Measurements from ENCODE around the gene AICDA. TPM values are rescaled to one million over a fixed set of nuclear protein-coding genes. Genes with fewer than 3 reads are reported as not detected.
A peak's percentile ranks its signal among the peaks of the same experiment; 100 is the strongest.
"Not testable (repeated sequence)": the region's sequence is repeated elsewhere in the genome, so short reads cannot be mapped to it uniquely, and the experiment has no call there.

AICDA gene
- polyA plus RNA-seq, 3 donors = 0.13 to 0.15 TPM; not detected in 1

DNA sequence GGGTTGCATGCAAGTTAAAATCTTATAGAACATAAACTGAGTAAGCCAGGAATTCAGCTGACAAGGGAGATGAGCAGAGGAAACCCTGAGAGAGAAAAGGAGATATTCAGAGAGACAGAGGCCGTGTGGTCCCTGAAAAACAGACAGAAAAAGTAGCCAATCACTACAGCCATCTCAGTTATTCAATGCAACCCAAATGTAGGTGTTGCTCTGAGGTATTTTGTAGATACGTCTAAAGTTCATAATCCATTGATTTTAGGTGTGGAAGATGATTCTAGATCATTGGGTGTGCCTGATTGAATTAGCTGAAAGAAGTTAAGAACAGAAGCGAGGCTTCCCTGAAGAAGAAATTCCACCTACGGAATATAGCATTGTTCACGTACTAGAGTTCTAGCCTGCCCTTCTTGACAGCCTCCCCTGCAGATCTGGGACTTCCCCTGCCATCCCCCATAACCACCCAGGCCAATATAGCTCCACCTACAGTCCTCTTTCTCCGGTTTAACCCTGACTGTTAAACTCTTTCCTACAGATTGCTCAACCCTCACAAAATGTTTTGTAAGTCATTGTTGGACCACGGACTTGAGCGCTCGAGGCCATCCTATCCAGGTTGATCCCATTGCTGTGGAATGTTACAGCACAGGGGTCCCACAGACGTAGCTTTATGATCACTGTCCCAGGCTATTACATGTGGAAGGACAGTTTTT, 21.7 kb downstream of the AICDA start:
- 3% methylated on average over 5 of the region's 10 CpGs for WGBS (ENCODE audit: insufficient coverage)
- peak; percentile 33 to 59 (median 55) for DNase-seq
- TF ChIP-seq, protein P1, sequence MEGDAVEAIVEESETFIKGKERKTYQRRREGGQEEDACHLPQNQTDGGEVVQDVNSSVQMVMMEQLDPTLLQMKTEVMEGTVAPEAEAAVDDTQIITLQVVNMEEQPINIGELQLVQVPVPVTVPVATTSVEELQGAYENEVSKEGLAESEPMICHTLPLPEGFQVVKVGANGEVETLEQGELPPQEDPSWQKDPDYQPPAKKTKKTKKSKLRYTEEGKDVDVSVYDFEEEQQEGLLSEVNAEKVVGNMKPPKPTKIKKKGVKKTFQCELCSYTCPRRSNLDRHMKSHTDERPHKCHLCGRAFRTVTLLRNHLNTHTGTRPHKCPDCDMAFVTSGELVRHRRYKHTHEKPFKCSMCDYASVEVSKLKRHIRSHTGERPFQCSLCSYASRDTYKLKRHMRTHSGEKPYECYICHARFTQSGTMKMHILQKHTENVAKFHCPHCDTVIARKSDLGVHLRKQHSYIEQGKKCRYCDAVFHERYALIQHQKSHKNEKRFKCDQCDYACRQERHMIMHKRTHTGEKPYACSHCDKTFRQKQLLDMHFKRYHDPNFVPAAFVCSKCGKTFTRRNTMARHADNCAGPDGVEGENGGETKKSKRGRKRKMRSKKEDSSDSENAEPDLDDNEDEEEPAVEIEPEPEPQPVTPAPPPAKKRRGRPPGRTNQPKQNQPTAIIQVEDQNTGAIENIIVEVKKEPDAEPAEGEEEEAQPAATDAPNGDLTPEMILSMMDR (IDR thresholded peaks at IDR 0.05) = no peak
- Histone ChIP-seq H3K9ac (ENCODE audit: insufficient read depth, low read length, poor library complexity, severe bottlenecking) (peak overlapping the region; percentile 12), H3K4me3 (replicated peaks in 1 of 3; ENCODE audit: low read depth in 2 of 3, low read length in 3 of 3) (peak overlapping the region in 1 of 3 experiments; percentile 38), H3K27me3 (ENCODE audit: control insufficient read depth in 2 of 2, insufficient read depth in 2 of 2, low read length in 2 of 2) (no peaks in the 10 kb centered on the region), H3K4me2 (replicated peaks; ENCODE audit: extremely low read depth, low read length, poor library complexity, severe bottlenecking) (peak overlapping the region; percentile 52), H2AFZ (ENCODE audit: insufficient read depth, low read depth, low read length, poor library complexity, severe bottlenecking) (peak overlapping the region; percentile 64), H3K79me2 (ENCODE audit: insufficient read depth, low read length) (no peaks in the 10 kb centered on the region), H3K36me3 (replicated peaks in 1 of 2; ENCODE audit: control insufficient read depth in 1 of 2, insufficient read depth in 2 of 2, low read length in 2 of 2) (no peaks in the 10 kb centered on the region), H3K4me1 (ENCODE audit: control insufficient read depth in 1 of 2, insufficient read depth in 2 of 2, low read length in 2 of 2) (peaks cover 9 to 16% of the 10 kb centered on the region in 2 donors), H4K20me1 (ENCODE audit: insufficient read depth, low read length) (no peaks in the 10 kb centered on the region), H3K9me3 (replicated peaks in 1 of 2; ENCODE audit: control insufficient read depth in 1 of 2, insufficient read depth in 1 of 2, low read length in 2 of 2) (no peaks in the 10 kb centered on the region), H3K27ac (ENCODE audit: low read depth in 1 of 2, low read length in 2 of 2) (peak overlapping the region in 1 of 2 donors; percentile 51)
- Mint-ChIP-seq H3K27ac (peak overlapping the region in 3 of 7 donors; percentile 23 to 77 (median 62)), H3K9me3 (peaks cover 0 to 2% (median 0%) of the 10 kb centered on the region in 7 donors), H3K4me3 (peak overlapping the region in 1 of 2 donors; percentile 68), H3K4me1 (peaks cover 16% of the 10 kb centered on the region), H3K27me3 (ENCODE audit: low read depth in 3 of 3) (peaks cover 0 to 1% (median 1%) of the 10 kb centered on the region in 3 donors), H3K36me3 (no peaks in the 10 kb centered on the region)
- intact Hi-C loops (cut with micrococcal nuclease) = no loop called here

DNA sequence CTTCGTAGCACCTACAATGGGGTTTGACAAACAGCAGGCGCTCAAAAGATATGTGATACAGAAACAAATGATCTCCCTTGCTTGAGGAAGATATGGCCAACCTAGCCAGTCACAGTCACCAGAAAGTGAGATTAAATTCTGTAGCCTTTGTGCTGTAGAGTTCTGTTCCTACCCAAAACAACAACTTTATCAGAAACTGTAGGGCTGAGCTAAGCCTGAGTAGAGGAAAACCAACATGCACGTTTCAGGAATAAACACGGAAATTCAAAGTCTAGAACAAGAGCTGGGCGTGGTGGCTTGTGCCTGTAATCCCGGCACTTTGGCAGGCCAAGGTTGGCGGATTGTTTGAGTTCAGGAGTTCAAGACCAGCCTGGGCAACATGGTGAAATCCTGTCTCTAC, 23.0 kb downstream of the AICDA start:
- H3K4me2 ChIP-seq (replicated peaks; ENCODE audit: extremely low read depth, low read length, poor library complexity, severe bottlenecking) = no peak overlapping the region
- intact Hi-C loops (cut with micrococcal nuclease) = no loop called here
- no peak overlapping the region for H3K27ac ChIP-seq (ENCODE audit: low read depth in 1 of 2, low read length in 2 of 2)
- no peaks in the 10 kb centered on the region for H3K9me3 ChIP-seq (replicated peaks in 1 of 2; ENCODE audit: control insufficient read depth in 1 of 2, insufficient read depth in 1 of 2, low read length in 2 of 2)
- peaks cover 0 to 2% (median 0%) of the 10 kb centered on the region in 7 donors for H3K9me3 Mint-ChIP-seq
- no peaks in the 10 kb centered on the region for H3K27me3 ChIP-seq (ENCODE audit: control insufficient read depth in 2 of 2, insufficient read depth in 2 of 2, low read length in 2 of 2)
- TF ChIP-seq, protein P1 (IDR thresholded peaks at IDR 0.05) = no peak
- no peak overlapping the region for H3K9ac ChIP-seq (ENCODE audit: insufficient read depth, low read length, poor library complexity, severe bottlenecking)
- H3K4me3 Mint-ChIP-seq = no peak overlapping the region
- H3K4me1 Mint-ChIP-seq = peaks cover 17% of the 10 kb centered on the region
- H3K4me1 ChIP-seq (ENCODE audit: control insufficient read depth in 1 of 2, insufficient read depth in 2 of 2, low read length in 2 of 2) = peaks cover 9 to 16% of the 10 kb centered on the region in 2 donors
- 99% methylated on average over 6 of the region's 7 CpGs for WGBS (ENCODE audit: insufficient coverage)
- H3K36me3 ChIP-seq (replicated peaks in 1 of 2; ENCODE audit: control insufficient read depth in 1 of 2, insufficient read depth in 2 of 2, low read length in 2 of 2) = no peaks in the 10 kb centered on the region
- no peaks in the 10 kb centered on the region for H3K36me3 Mint-ChIP-seq
- DNase-seq = no peak
- peaks cover 0 to 1% (median 0%) of the 10 kb centered on the region in 3 donors for H3K27me3 Mint-ChIP-seq (ENCODE audit: low read depth in 3 of 3)
- no peak overlapping the region for H2AFZ ChIP-seq (ENCODE audit: insufficient read depth, low read depth, low read length, poor library complexity, severe bottlenecking)
- H3K27ac Mint-ChIP-seq = no peak overlapping the region
- no peaks in the 10 kb centered on the region for H4K20me1 ChIP-seq (ENCODE audit: insufficient read depth, low read length)
- no peak overlapping the region for H3K4me3 ChIP-seq (replicated peaks in 1 of 3; ENCODE audit: low read depth in 2 of 3, low read length in 3 of 3)
- H3K79me2 ChIP-seq (ENCODE audit: insufficient read depth, low read length) = no peaks in the 10 kb centered on the region

DNA sequence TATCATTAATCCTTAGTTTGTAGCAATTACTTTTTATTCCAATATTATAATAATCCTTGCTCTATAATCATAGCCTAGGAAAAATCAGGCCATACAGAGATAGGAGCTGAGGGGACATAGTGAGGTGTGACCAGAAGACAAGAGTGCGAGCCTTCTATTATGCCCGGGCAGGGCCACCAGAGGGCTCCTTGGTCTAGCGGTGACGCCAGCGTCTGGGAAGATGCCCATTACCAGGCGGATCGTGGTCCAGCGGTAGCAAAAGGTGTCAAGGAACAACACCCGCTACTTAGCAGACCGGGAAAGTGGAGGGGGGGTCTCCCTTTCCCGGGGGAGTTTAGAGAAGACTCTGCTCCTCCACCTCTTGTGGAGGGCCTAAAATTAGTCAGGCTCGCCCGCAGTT, 28.2 kb downstream of the AICDA start:
- H3K27ac ChIP-seq (ENCODE audit: low read depth in 1 of 2, low read length in 2 of 2); H3K4me3 Mint-ChIP-seq; H3K4me3 ChIP-seq (replicated peaks in 1 of 3; ENCODE audit: low read depth in 2 of 3, low read length in 3 of 3); H3K79me2 ChIP-seq (ENCODE audit: insufficient read depth, low read length); H3K9me3 ChIP-seq (replicated peaks in 1 of 2; ENCODE audit: control insufficient read depth in 1 of 2, insufficient read depth in 1 of 2, low read length in 2 of 2); DNase-seq; H3K36me3 ChIP-seq (replicated peaks in 1 of 2; ENCODE audit: control insufficient read depth in 1 of 2, insufficient read depth in 2 of 2, low read length in 2 of 2); H3K27me3 ChIP-seq (ENCODE audit: control insufficient read depth in 2 of 2, insufficient read depth in 2 of 2, low read length in 2 of 2); H2AFZ ChIP-seq (ENCODE audit: insufficient read depth, low read depth, low read length, poor library complexity, severe bottlenecking); H3K9ac ChIP-seq (ENCODE audit: insufficient read depth, low read length, poor library complexity, severe bottlenecking); H3K36me3 Mint-ChIP-seq; H4K20me1 ChIP-seq (ENCODE audit: insufficient read depth, low read length); H3K27me3 Mint-ChIP-seq (ENCODE audit: low read depth in 3 of 3); H3K9me3 Mint-ChIP-seq; H3K4me2 ChIP-seq (replicated peaks; ENCODE audit: extremely low read depth, low read length, poor library complexity, severe bottlenecking): not testable (repeated sequence)
- intact Hi-C loops (cut with micrococcal nuclease) = loop anchor here in 1 of 2 donors (5.0 kb wide), 1 partner anchor 37 kb away; no protein-coding TSS in a partner anchor
- 98% methylated on average over 10 of the region's 13 CpGs for WGBS (ENCODE audit: insufficient coverage)
- peaks cover 9 to 13% of the 10 kb centered on the region in 2 donors for H3K4me1 ChIP-seq (ENCODE audit: control insufficient read depth in 1 of 2, insufficient read depth in 2 of 2, low read length in 2 of 2)
- peak overlapping the region in 2 of 7 donors; percentile 73 to 90 for H3K27ac Mint-ChIP-seq
- H3K4me1 Mint-ChIP-seq = peaks cover 18% of the 10 kb centered on the region

Data from CD14-positive monocyte (primary cell).